Measurements from ENCODE around the gene TXNIP.

DNA sequence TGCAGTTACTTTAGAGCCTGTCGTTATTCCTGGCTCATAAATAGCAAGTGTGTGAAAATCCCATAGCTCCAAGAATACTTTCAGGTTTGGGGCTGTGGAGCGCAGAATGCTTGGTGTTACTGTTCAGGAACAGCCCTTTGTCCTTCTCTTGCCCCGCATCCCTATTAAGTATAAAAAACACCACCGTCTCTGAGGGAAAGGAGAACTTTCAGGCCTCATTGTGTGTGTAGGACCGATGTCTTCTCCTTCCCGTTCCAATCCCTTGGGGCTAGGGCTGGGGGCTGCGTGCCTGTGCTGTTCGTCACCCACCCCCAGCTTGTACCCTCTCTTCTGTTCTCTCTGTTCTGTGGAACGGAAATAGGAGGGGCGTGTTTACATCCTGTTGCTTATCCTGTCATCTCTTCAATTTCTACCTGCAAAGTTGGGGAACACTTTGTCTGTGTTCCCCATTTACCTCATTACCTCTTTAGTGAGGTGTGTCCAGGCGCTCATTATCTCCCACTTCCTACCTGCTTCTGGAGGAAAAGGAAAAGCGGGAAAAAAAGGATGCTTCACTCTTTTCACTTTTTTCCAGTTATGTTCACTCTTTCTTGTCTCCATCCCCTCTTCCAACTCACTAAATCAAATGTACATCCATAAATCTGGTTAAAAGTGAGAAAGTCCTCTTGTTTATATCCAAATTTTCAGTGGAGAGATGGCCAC lies 788 bp upstream of the TXNIP start:
- TF ChIP-seq, protein P1, sequence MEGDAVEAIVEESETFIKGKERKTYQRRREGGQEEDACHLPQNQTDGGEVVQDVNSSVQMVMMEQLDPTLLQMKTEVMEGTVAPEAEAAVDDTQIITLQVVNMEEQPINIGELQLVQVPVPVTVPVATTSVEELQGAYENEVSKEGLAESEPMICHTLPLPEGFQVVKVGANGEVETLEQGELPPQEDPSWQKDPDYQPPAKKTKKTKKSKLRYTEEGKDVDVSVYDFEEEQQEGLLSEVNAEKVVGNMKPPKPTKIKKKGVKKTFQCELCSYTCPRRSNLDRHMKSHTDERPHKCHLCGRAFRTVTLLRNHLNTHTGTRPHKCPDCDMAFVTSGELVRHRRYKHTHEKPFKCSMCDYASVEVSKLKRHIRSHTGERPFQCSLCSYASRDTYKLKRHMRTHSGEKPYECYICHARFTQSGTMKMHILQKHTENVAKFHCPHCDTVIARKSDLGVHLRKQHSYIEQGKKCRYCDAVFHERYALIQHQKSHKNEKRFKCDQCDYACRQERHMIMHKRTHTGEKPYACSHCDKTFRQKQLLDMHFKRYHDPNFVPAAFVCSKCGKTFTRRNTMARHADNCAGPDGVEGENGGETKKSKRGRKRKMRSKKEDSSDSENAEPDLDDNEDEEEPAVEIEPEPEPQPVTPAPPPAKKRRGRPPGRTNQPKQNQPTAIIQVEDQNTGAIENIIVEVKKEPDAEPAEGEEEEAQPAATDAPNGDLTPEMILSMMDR (conservative IDR thresholded peaks at IDR 0.05; ENCODE audit: low read depth, low read length) = no peak
- no peak for TF ChIP-seq EZH2 (IDR thresholded peaks at IDR 0.05; ENCODE audit: borderline replicate concordance, low read depth, low read length, poor library complexity, severe bottlenecking)
